ENCODE results near the gene PHLDB2. TPM values are rescaled to one million over a fixed set of nuclear protein-coding genes. Genes with fewer than 3 reads are reported as not detected.

PHLDB2 gene
- total and polyA plus RNA-seq, 2 of the 8 experiments (the other 6 are each of a cell fraction or from before 2014, with no cell fraction given): 5.8 to 22.6 TPM

- ChIA-PET CTCF (ENCODE audit: partially characterized antibody) (no interaction called here), POLR2A (ENCODE audit: partially characterized antibody) (interaction anchor here (0.6 to 1.5 kb wide), 3 partner anchors 17 to 113 kb away, joined by 3 read pairs; no protein-coding TSS in a partner anchor)
- H3K56ac ChIP-seq (replicated peaks; ENCODE audit: insufficient read length, low read depth, low read length): no peak overlapping the region
- H3K4me1 ChIP-seq (replicated peaks in 1 of 4; ENCODE audit: control insufficient read depth in 3 of 4, insufficient read depth in 4 of 4, low read length in 3 of 4): no peaks in the 10 kb centered on the region
- no peaks in the 10 kb centered on the region for H3K79me1 ChIP-seq (ENCODE audit: low read depth, low read length)
- no peaks in the 10 kb centered on the region for H3K36me3 ChIP-seq (ENCODE audit: control insufficient read depth in 2 of 4, insufficient read depth in 4 of 4, low read length in 3 of 4)
- H2AFZ ChIP-seq (ENCODE audit: low read length): no peak overlapping the region
- no peak overlapping the region for H3K4ac ChIP-seq (replicated peaks; ENCODE audit: insufficient read length, low read depth, low read length)
- FAIRE-seq: no peak
- H3K18ac ChIP-seq (ENCODE audit: extremely low read depth, low read length): no peak overlapping the region
- H4K5ac ChIP-seq (ENCODE audit: insufficient read length, low read depth, low read length): no peak overlapping the region
- no peak for DNase-seq (ENCODE audit: low read depth in 1 of 2, low spot score in 2 of 2)
- H3K79me2 ChIP-seq (ENCODE audit: control insufficient read depth in 1 of 2, insufficient read depth in 2 of 2, low read length in 2 of 2): no peaks in the 10 kb centered on the region
- H3K4me2 ChIP-seq (ENCODE audit: insufficient read depth in 1 of 2, low read depth in 2 of 2, low read length in 2 of 2): no peak overlapping the region
- no peak overlapping the region for H2BK20ac ChIP-seq (ENCODE audit: low read length)
- TF ChIP-seq SP4 (IDR thresholded peaks at IDR 0.05; ENCODE audit: low read length) (no peak), POLR2A (IDR thresholded peaks at IDR 0.05; ENCODE audit: control extremely low read depth in 1 of 2, low read depth in 2 of 2, low read length in 2 of 2) (no peak), RFX5 (IDR thresholded peaks at IDR 0.05; ENCODE audit: borderline replicate concordance, low read depth, low read length) (no peak), CTBP2 (IDR thresholded peaks at IDR 0.05; ENCODE audit: borderline replicate concordance, insufficient read depth, insufficient read length, low read length) (no peak), JUN (IDR thresholded peaks at IDR 0.05; ENCODE audit: low read depth, low read length) (no peak), YY1 (IDR thresholded peaks at IDR 0.05; ENCODE audit: low read depth, low read length) (no peak), ASH2L (IDR thresholded peaks at IDR 0.05; ENCODE audit: low read length) (no peak), GTF2F1 (IDR thresholded peaks at IDR 0.05; ENCODE audit: borderline replicate concordance, low read depth, low read length) (no peak), EGR1 (IDR thresholded peaks at IDR 0.05; ENCODE audit: borderline replicate concordance, low read depth, low read length) (no peak), RAD21 (IDR thresholded peaks at IDR 0.05 in 1 of 2, conservative IDR thresholded peaks at IDR 0.05 in 1 of 2; ENCODE audit: low read depth in 2 of 2, low read length in 2 of 2) (no peak), PHF8 (conservative IDR thresholded peaks at IDR 0.05; ENCODE audit: low read depth, low read length) (no peak)
- H3K23me2 ChIP-seq (ENCODE audit: low read depth, low read length): no peaks in the 10 kb centered on the region; the same call in 1 of the 2 replicates
- no peaks in the 10 kb centered on the region for H4K20me1 ChIP-seq (replicated peaks in 1 of 2; ENCODE audit: control insufficient read depth in 1 of 2, insufficient read depth in 2 of 2, low read length in 2 of 2)
- 93% methylated on average over 1 of the region's 1 CpG; no CpG with 5 or more reads in 1 of the 2 experiments for whole genome bisulfite sequencing, 2 experiments (ENCODE audit: extremely low coverage in 1 of 2, insufficient coverage in 1 of 2, insufficient read length in 1 of 2, insufficient replicate concordance in 2 of 2, low coverage in 1 of 2, low lambda C conversion rate in 2 of 2, missing lambda C conversion rate in 1 of 2)
- no peak overlapping the region for H3K9ac ChIP-seq (replicated peaks in 1 of 4; ENCODE audit: extremely low read depth in 1 of 4, low read depth in 3 of 4, low read length in 3 of 4)
- H4K8ac ChIP-seq (ENCODE audit: extremely low read depth, insufficient read depth, low read length): no peak overlapping the region
- H3K23ac ChIP-seq (ENCODE audit: insufficient read length): no peak overlapping the region
- no peak overlapping the region for H3K27ac ChIP-seq (ENCODE audit: low read depth, low read length)
- no peak overlapping the region for H2BK120ac ChIP-seq (replicated peaks; ENCODE audit: low read depth, low read length)
- H2BK15ac ChIP-seq (ENCODE audit: low read length): no peak overlapping the region
- no peak overlapping the region for H3K14ac ChIP-seq (ENCODE audit: insufficient read length)
- no peak overlapping the region for H4K91ac ChIP-seq (replicated peaks; ENCODE audit: insufficient read length, low read length)
- H3K4me3 ChIP-seq (ENCODE audit: extremely low read depth in 1 of 4, insufficient read depth in 2 of 4, low read depth in 3 of 4, low read length in 4 of 4): no peak overlapping the region
- H2AK5ac ChIP-seq (ENCODE audit: low read depth, low read length): no peak overlapping the region
- H2BK12ac ChIP-seq (ENCODE audit: low read depth, low read length): no peak overlapping the region
- H3K9me3 ChIP-seq (ENCODE audit: insufficient read depth in 2 of 2, low read depth in 1 of 2, low read length in 1 of 2): no peaks in the 10 kb centered on the region
- no peak overlapping the region for H2BK5ac ChIP-seq (ENCODE audit: low read depth, low read length)
- peaks cover 0 to 4% (median under 1%) of the 10 kb centered on the region in 4 experiments; a peak in 1 of 7 replicates for H3K27me3 ChIP-seq (replicated peaks in 1 of 4; ENCODE audit: control insufficient read depth in 3 of 4, extremely low read depth in 1 of 4, insufficient read depth in 3 of 4, low read length in 3 of 4)
Measured at GRCh38 chr3:111853068-111853467, 6.0 kb upstream of the PHLDB2 start.

Measured in H1 (cell line).